Thyroid gland (tissue), 4 donors: ENCODE data around the gene ANK3. TPM values are rescaled to one million over a fixed set of nuclear protein-coding genes. Genes with fewer than 3 reads are reported as not detected.

Experiments used
- DNase-seq, 2 donors: peaks; one replicate each; pipeline ENCODE4 v3.0.0-alpha.2; 2019
- H3K27ac ChIP-seq, 3 donors: fragments of 200-600 bp; sonication (generic); 1 replicate in 2 of 3; 2 replicates in 1 of 3; pipeline ENCODE4 v1.5.1; 2016 to 2019; ENCODE audit warnings: mild to moderate bottlenecking in 1 of 3, moderate library complexity in 1 of 3
- H3K27me3 ChIP-seq: fragments of 200-600 bp; sonication (generic); one replicate; pipeline ENCODE4 v1.5.1; 2019
- H3K36me3 ChIP-seq, 2 donors: fragments of 200-600 bp; sonication (generic); one replicate each; pipeline ENCODE4 v1.5.1; 2016 to 2019
- H3K4me1 ChIP-seq, 2 donors: fragments of 200-600 bp; sonication (generic); one replicate each; pipeline ENCODE4 v1.5.1; 2017 to 2019
- H3K4me3 ChIP-seq, 3 donors: fragments of 200-600 bp; sonication (generic); replicated peaks in 1 of 3; 1 replicate in 2 of 3; 2 replicates in 1 of 3; pipeline ENCODE4 v1.5.1; 2016; ENCODE audit warnings: mild to moderate bottlenecking in 1 of 3
- H3K9me3 ChIP-seq: fragments of 200-600 bp; sonication (generic); one replicate; pipeline ENCODE4 v1.5.1; 2017
- CTCF ChIP-seq, 6 experiments: fragments of 200-600 bp in 3 of 6; fragments of 450-650 bp in 3 of 6; sonication (generic) in 3 of 6; IDR thresholded peaks; one replicate each; pipeline ENCODE4 v1.5.1; 2016 to 2019; ENCODE audit warnings: antibody characterized with exemption in 6 of 6, mild to moderate bottlenecking in 2 of 6, inconsistent platforms in 1 of 6, moderate library complexity in 1 of 6
- POLR2A ChIP-seq, 2 donors: fragments of 450-650 bp; IDR thresholded peaks; one replicate each; pipeline ENCODE4 v1.6.1; 2017; ENCODE audit warnings: antibody characterized with exemption in 2 of 2, mild to moderate bottlenecking in 2 of 2, moderate library complexity in 1 of 2
- WGBS, 2 donors: methylation state at CpG; one replicate each; pipeline ENCODE4 v1.1.5; 2017; 5-methylcytosine and 5-hydroxymethylcytosine counted together
- intact Hi-C: fragments of 100-400 bp; cut with DNase I; formaldehyde crosslinking; loops from one replicate; pipeline ENCODE4 v1.15.1; 2023
- total RNA-seq, 4 donors: library from RNA; depleted of rRNA; stranded (reverse); fragments of >200 nt; gene quantifications; one replicate each; pipeline ENCODE4 v1.2.3, GENCODE V29; 2016

Gene ANK3
- total RNA-seq, 4 donors from 2014 or later, result 56.6 to 118 (median 115) TPM

- 78 to 93% methylated on average over 1 of the region's 1 CpG for WGBS, 2 donors
- H3K4me1 ChIP-seq, result no peaks in the 10 kb centered on the region
- H3K27ac ChIP-seq, result no peak overlapping the region
- intact Hi-C loops, result no loop called here
- no peak overlapping the region for H3K4me3 ChIP-seq
- H3K36me3 ChIP-seq, result no peaks in the 10 kb centered on the region
- H3K27me3 ChIP-seq, result no peaks in the 10 kb centered on the region
- no peak for TF ChIP-seq POLR2A (IDR thresholded peaks at IDR 0.05)
- TF ChIP-seq CTCF (IDR thresholded peaks at IDR 0.05), result no peak
- H3K9me3 ChIP-seq, result no peaks in the 10 kb centered on the region
- no peak for DNase-seq
Observed at GRCh38 chr10:60188548-60188947, 201.1 kb downstream of the ANK3 start.

- Histone ChIP-seq H3K9me3 (no peaks in the 10 kb centered on the region), H3K27ac (no peak overlapping the region), H3K36me3 (no peaks in the 10 kb centered on the region), H3K27me3 (no peaks in the 10 kb centered on the region), H3K4me1 (no peaks in the 10 kb centered on the region), H3K4me3 (no peak overlapping the region)
- 88 to 94% methylated on average over 1 of the region's 1 CpG for WGBS, 2 donors
- no peak for DNase-seq
- TF ChIP-seq CTCF (IDR thresholded peaks at IDR 0.05) (no peak), POLR2A (IDR thresholded peaks at IDR 0.05) (no peak)
- intact Hi-C loops, result no loop called here
Observed at GRCh38 chr10:60187691-60188090, 202.0 kb downstream of the ANK3 start.

- 91 to 94% methylated on average over 14 of the region's 14 CpGs for WGBS, 2 donors
- H3K4me3 ChIP-seq, result no peak overlapping the region
- no peaks in the 10 kb centered on the region for H3K27me3 ChIP-seq
- TF ChIP-seq CTCF (IDR thresholded peaks at IDR 0.05), result no peak
- TF ChIP-seq POLR2A (IDR thresholded peaks at IDR 0.05), result no peak
- no peaks in the 10 kb centered on the region for H3K4me1 ChIP-seq
- H3K9me3 ChIP-seq, result no peaks in the 10 kb centered on the region
- intact Hi-C loops, result no loop called here
- no peak overlapping the region for H3K27ac ChIP-seq
- H3K36me3 ChIP-seq, result no peaks in the 10 kb centered on the region
- no peak for DNase-seq
Observed at GRCh38 chr10:60186315-60187071, 203.2 kb downstream of the ANK3 start.

GRCh38 chr10:60185421-60185820, 204.3 kb downstream of the ANK3 start:
- no peaks in the 10 kb centered on the region for H3K4me1 ChIP-seq
- TF ChIP-seq POLR2A (IDR thresholded peaks at IDR 0.05), result no peak
- TF ChIP-seq CTCF (IDR thresholded peaks at IDR 0.05), result no peak
- 54 to 57% methylated on average over 1 of the region's 1 CpG for WGBS, 2 donors
- DNase-seq, result no peak
- H3K9me3 ChIP-seq, result no peaks in the 10 kb centered on the region
- intact Hi-C loops, result no loop called here
- no peak overlapping the region for H3K4me3 ChIP-seq
- no peaks in the 10 kb centered on the region for H3K36me3 ChIP-seq
- no peaks in the 10 kb centered on the region for H3K27me3 ChIP-seq
- H3K27ac ChIP-seq, result no peak overlapping the region

GRCh38 chr10:60182691-60183090, 207.0 kb downstream of the ANK3 start:
- DNase-seq, result no peak
- Histone ChIP-seq H3K4me1 (no peaks in the 10 kb centered on the region), H3K27me3 (no peaks in the 10 kb centered on the region), H3K36me3 (peaks cover 0 to 6% of the 10 kb centered on the region in 2 donors), H3K4me3 (no peak overlapping the region), H3K27ac (no peak overlapping the region), H3K9me3 (no peaks in the 10 kb centered on the region)
- intact Hi-C loops, result no loop called here
- 65 to 70% methylated on average over 1 of the region's 1 CpG for WGBS, 2 donors
- TF ChIP-seq CTCF (IDR thresholded peaks at IDR 0.05), result no peak
